Measurements from ENCODE around the gene ESX1. TPM values are rescaled to one million over a fixed set of nuclear protein-coding genes. Genes with fewer than 3 reads are reported as not detected.

Gene ESX1
- total RNA-seq, 1 donor from 2014 or later, result not detected

GRCh38 chrX:104285201-104285600, 30.5 kb upstream of the ESX1 start:
- Histone ChIP-seq H3K4me3 (no peak overlapping the region), H3K9me3 (no peaks in the 10 kb centered on the region), H3K27me3 (no peaks in the 10 kb centered on the region), H3K36me3 (no peaks in the 10 kb centered on the region), H3K4me1 (no peaks in the 10 kb centered on the region), H3K27ac (no peak overlapping the region)
- TF ChIP-seq POLR2A (IDR thresholded peaks at IDR 0.05), result no peak
- TF ChIP-seq CTCF (IDR thresholded peaks at IDR 0.05), result no peak
- no peak for TF ChIP-seq POLR2AphosphoS5 (IDR thresholded peaks at IDR 0.05; ENCODE audit: insufficient read depth in 1 of 2, low read depth in 1 of 2)
- intact Hi-C loops (cut with DNase I), result no loop called here
- no peak for DNase-seq (ENCODE audit: extremely low spot score in 2 of 2)

DNA sequence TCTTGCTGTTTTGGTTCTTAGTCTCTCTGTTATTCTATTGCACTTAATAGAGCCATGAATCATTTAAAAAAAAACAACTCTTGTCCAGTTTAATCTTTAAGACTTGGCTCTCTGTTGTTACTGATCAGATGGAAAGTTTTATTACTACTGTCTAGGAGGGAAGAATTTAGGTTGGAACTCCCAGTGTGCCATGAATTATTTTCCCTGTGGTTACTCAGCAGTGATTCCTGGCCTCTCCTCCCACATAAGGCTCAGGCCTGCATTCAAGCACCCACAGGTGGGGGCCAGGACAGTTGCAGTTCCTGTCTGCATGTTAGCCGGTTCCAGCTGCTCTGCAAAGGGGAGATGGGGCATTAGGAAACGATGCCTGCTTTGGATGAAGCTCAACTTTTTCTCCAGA, 29.8 kb upstream of the ESX1 start:
- no peak for DNase-seq (ENCODE audit: extremely low spot score in 2 of 2)
- no peaks in the 10 kb centered on the region for H3K9me3 ChIP-seq
- intact Hi-C loops (cut with DNase I), result no loop called here
- H3K4me1 ChIP-seq, result no peaks in the 10 kb centered on the region
- no peaks in the 10 kb centered on the region for H3K36me3 ChIP-seq
- H3K4me3 ChIP-seq, result no peak overlapping the region
- no peak for TF ChIP-seq CTCF (IDR thresholded peaks at IDR 0.05)
- TF ChIP-seq POLR2AphosphoS5 (IDR thresholded peaks at IDR 0.05; ENCODE audit: insufficient read depth in 1 of 2, low read depth in 1 of 2), result no peak
- no peak for TF ChIP-seq POLR2A (IDR thresholded peaks at IDR 0.05)
- no peaks in the 10 kb centered on the region for H3K27me3 ChIP-seq
- no peak overlapping the region for H3K27ac ChIP-seq

DNA sequence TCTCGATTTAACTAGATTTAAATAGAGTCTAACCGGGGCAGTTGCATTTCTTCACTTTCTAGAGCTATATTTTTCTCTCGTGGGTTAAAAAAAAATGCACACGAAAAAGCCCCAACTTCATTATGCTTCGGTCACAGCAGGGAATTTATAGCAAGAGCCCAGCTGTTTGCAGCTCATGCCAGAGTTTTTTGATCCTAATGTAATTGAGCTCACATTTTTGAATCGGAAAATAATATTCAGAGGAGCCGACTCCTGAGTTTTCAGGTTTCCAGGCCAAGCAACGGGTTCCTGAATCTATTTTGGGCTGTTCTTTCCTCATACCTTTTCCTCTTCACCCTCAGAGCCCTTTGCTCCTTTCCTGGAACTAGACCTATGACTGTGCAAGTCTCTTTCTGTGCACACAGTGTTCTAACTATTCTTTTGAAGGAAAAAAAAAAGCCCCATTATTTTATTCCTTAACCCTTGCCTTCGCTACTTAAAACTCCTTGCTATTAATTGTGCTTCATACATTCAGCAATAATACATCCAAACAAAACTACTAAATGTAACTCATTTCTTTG, 27.5 kb upstream of the ESX1 start:
- Histone ChIP-seq H3K27me3 (no peaks in the 10 kb centered on the region), H3K4me1 (no peaks in the 10 kb centered on the region), H3K9me3 (no peaks in the 10 kb centered on the region), H3K27ac (no peak overlapping the region), H3K36me3 (no peaks in the 10 kb centered on the region), H3K4me3 (no peak overlapping the region)
- intact Hi-C loops (cut with DNase I), result no loop called here
- no peak for DNase-seq (ENCODE audit: extremely low spot score in 2 of 2)
- TF ChIP-seq POLR2AphosphoS5 (IDR thresholded peaks at IDR 0.05; ENCODE audit: insufficient read depth in 1 of 2, low read depth in 1 of 2), result peak in 1 of 2 donors; percentile 25
- no peak for TF ChIP-seq POLR2A (IDR thresholded peaks at IDR 0.05)

DNA sequence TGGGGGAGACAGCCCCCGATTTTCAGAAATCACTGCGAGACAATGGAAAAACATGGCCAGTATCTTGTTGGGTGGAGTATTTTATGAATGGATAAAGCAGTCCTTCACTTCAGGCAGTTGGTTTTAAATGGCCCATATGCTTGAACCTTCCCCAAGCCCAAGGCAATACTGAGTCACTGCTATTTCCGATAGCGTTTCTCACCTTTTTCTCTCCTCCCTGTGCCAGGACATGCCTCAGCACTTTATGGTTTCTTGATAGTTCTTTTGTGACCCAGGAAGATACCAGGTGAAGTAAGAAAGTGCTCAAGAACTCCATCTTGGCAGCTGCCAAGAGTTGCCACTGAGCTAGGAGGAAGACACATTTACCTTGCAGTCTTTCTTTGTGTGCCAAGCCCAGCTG, 26.8 kb upstream of the ESX1 start:
- Histone ChIP-seq H3K36me3 (no peaks in the 10 kb centered on the region), H3K9me3 (no peaks in the 10 kb centered on the region), H3K27ac (no peak overlapping the region), H3K4me3 (no peak overlapping the region), H3K27me3 (no peaks in the 10 kb centered on the region), H3K4me1 (no peaks in the 10 kb centered on the region)
- intact Hi-C loops (cut with DNase I), result no loop called here
- TF ChIP-seq POLR2AphosphoS5 (IDR thresholded peaks at IDR 0.05; ENCODE audit: insufficient read depth in 1 of 2, low read depth in 1 of 2), result no peak
- no peak for TF ChIP-seq CTCF (IDR thresholded peaks at IDR 0.05)
- no peak for TF ChIP-seq POLR2A (IDR thresholded peaks at IDR 0.05)
- DNase-seq (ENCODE audit: extremely low spot score in 2 of 2), result no peak

GRCh38 chrX:104280609-104281008, 25.9 kb upstream of the ESX1 start:
- no peak overlapping the region for H3K4me3 ChIP-seq
- no peaks in the 10 kb centered on the region for H3K27me3 ChIP-seq
- DNase-seq (ENCODE audit: extremely low spot score in 2 of 2), result no peak
- intact Hi-C loops (cut with DNase I), result no loop called here
- H3K9me3 ChIP-seq, result no peaks in the 10 kb centered on the region
- no peaks in the 10 kb centered on the region for H3K36me3 ChIP-seq
- TF ChIP-seq POLR2A (IDR thresholded peaks at IDR 0.05) (no peak), POLR2AphosphoS5 (IDR thresholded peaks at IDR 0.05; ENCODE audit: insufficient read depth in 1 of 2, low read depth in 1 of 2) (no peak), CTCF (IDR thresholded peaks at IDR 0.05) (no peak)
- H3K27ac ChIP-seq, result no peak overlapping the region
- H3K4me1 ChIP-seq, result no peaks in the 10 kb centered on the region
